GM12892 (cell line): ENCODE data around the gene HCN2.

Source experiments
- POLR2A ChIP-seq: IDR thresholded peaks from 2 replicates; pipeline ENCODE4 v1.6.1; 2011; ENCODE audit warnings: low read depth, low read length, control low read depth
- POLR2AphosphoS5 ChIP-seq: IDR thresholded peaks from 2 replicates; pipeline ENCODE4 v1.6.1; 2011; ENCODE audit warnings: low read depth, low read length, control low read depth
- TAF1 ChIP-seq: IDR thresholded peaks from 2 replicates; pipeline ENCODE4 v1.6.1; 2011; ENCODE audit warnings: low read depth, mild to moderate bottlenecking, control low read depth, low read length, borderline replicate concordance

DNA sequence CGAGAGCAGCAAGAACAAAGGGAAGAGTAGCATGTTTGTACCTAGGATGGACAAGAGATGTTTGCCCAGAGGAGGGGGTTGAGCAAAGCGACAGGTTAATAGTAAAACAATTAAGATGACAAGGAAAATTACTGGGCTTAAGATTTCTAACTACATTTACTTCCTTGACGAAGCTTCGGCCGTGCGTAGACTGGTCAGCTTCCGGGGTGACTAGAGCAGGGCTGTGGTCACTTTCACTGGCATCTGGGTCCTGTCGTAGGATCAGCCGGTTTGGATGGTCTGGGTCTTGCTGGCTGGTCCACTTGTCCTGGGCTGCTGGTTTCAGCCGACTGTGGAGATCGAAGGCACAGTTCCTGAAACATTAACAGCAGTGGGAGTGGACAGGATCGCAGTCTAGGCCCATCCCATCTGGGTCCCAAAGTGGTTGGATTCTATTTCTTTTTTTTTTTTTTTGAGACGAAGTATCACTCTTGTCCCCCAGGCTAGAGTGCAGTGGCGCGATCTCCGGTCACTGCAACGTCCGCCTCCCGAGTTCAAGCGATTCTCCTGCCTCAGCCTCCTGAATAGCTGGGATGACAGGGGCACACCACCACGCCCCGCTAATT, 22.3 kb upstream of the HCN2 start:
- TF ChIP-seq POLR2A = no peak
- TF ChIP-seq POLR2AphosphoS5 = no peak
- no peak for TF ChIP-seq TAF1
